ENCODE data around the gene RBMS1.

GRCh38 chr2:160271171-160272086 lies 222.2 kb downstream of the RBMS1 start:
- no peak for TF ChIP-seq CTCF (IDR thresholded peaks at IDR 0.05)
- no peak for TF ChIP-seq POLR2AphosphoS5 (IDR thresholded peaks at IDR 0.05)
- no peak for TF ChIP-seq POLR2A (IDR thresholded peaks at IDR 0.05)
